WTC11 (cell line): ENCODE data around the gene RGS16. TPM values are rescaled to one million over a fixed set of nuclear protein-coding genes. Genes with fewer than 3 reads are reported as not detected.

ENCODE experiments used
- ATAC-seq: fragments of 200-7000 bp; cut with Tn5 transposase; 2 replicates; pipeline ENCODE4 v1.10.0; 2021; ENCODE audit warnings: mild to moderate bottlenecking, moderate library complexity
- CTCF ChIA-PET: fragments of 300-600 bp; sonication (Branson Sonifier 250); formaldehyde crosslinking; loops from one replicate; lab custom pipeline; 2021; ENCODE audit warnings: antibody characterized with exemption; lab: Charles Lee
- POLR2A ChIA-PET: fragments of 350-600 bp; sonication (Branson Sonifier 250); formaldehyde crosslinking; loops from one replicate; lab custom pipeline; 2021; ENCODE audit warnings: antibody characterized with exemption; lab: Charles Lee
- DNase-seq: peaks from one replicate; pipeline ENCODE4 v3.0.0; 2021; ENCODE audit warnings: low spot score
- H3K27ac Mint-ChIP-seq: 2 replicates; pipeline ENCODE4 v1.8.0; 2021; ENCODE audit warnings: mixed read lengths
- H3K27me3 Mint-ChIP-seq: 2 replicates; pipeline ENCODE4 v1.8.0; 2021; ENCODE audit warnings: low read depth, mild to moderate bottlenecking, moderate library complexity, mixed read lengths
- H3K36me3 Mint-ChIP-seq: 2 replicates; pipeline ENCODE4 v1.8.0; 2021; ENCODE audit warnings: mixed read lengths
- H3K4me1 Mint-ChIP-seq: 2 replicates; pipeline ENCODE4 v1.8.0; 2022; ENCODE audit warnings: mixed read lengths
- H3K4me3 Mint-ChIP-seq: 2 replicates; pipeline ENCODE4 v1.8.0; 2021; ENCODE audit warnings: mild to moderate bottlenecking, moderate library complexity, mixed read lengths
- H3K9me3 Mint-ChIP-seq: 2 replicates; pipeline ENCODE4 v1.8.0; 2021; ENCODE audit warnings: mixed read lengths
- CREM ChIP-seq: sonication (generic); formaldehyde crosslinking; IDR thresholded peaks from 2 replicates; pipeline ENCODE4 v1.8.1; 2022; ENCODE audit warnings: mild to moderate bottlenecking, missing genetic modification reagents, moderate library complexity
- E2F4 ChIP-seq: sonication (generic); formaldehyde crosslinking; IDR thresholded peaks from 2 replicates; pipeline ENCODE4 v1.8.1; 2022; ENCODE audit warnings: low read depth, mild to moderate bottlenecking, moderate library complexity, missing genetic modification reagents, borderline replicate concordance
- E2F5 ChIP-seq: sonication (generic); formaldehyde crosslinking; IDR thresholded peaks from 2 replicates; pipeline ENCODE4 v1.8.1; 2022; ENCODE audit warnings: mild to moderate bottlenecking, moderate library complexity, missing genetic modification reagents
- FOXJ3 ChIP-seq: sonication (generic); formaldehyde crosslinking; IDR thresholded peaks from 2 replicates; pipeline ENCODE4 v1.9.0; 2021; ENCODE audit warnings: missing genetic modification reagents, mild to moderate bottlenecking, borderline replicate concordance
- GRHL2 ChIP-seq: fragments of 250-450 bp; sonication (Bioruptor Pico); IDR thresholded peaks from 2 replicates; pipeline ENCODE4 v1.8.0; 2022; ENCODE audit warnings: mild to moderate bottlenecking, moderate library complexity; ENCODE audit not compliant: insufficient replicate concordance, severe bottlenecking
- IRF1 ChIP-seq: sonication (generic); formaldehyde crosslinking; IDR thresholded peaks from 2 replicates; pipeline ENCODE4 v1.8.0; 2023; ENCODE audit warnings: missing genetic modification reagents
- IRF2 ChIP-seq: sonication (generic); formaldehyde crosslinking; IDR thresholded peaks from 2 replicates; pipeline ENCODE4 v1.8.0; 2022; ENCODE audit warnings: low read depth, missing genetic modification reagents, borderline replicate concordance
- JUN ChIP-seq: sonication (generic); formaldehyde crosslinking; IDR thresholded peaks from 2 replicates; pipeline ENCODE4 v1.8.0; 2023; ENCODE audit warnings: mild to moderate bottlenecking, missing genetic modification reagents
- NFYB ChIP-seq: sonication (generic); formaldehyde crosslinking; conservative IDR thresholded peaks from 2 replicates; pipeline ENCODE4 v1.8.0; 2022; ENCODE audit warnings: low read depth, missing genetic modification reagents
- NR1H2 ChIP-seq: sonication (generic); formaldehyde crosslinking; IDR thresholded peaks from 2 replicates; pipeline ENCODE4 v1.9.0; 2021; ENCODE audit warnings: mild to moderate bottlenecking, moderate library complexity, missing genetic modification reagents
- OVOL2 ChIP-seq: fragments of 250-450 bp; sonication (Bioruptor Pico); IDR thresholded peaks from 2 replicates; pipeline ENCODE4 v1.9.0; 2021; ENCODE audit warnings: mild to moderate bottlenecking, borderline replicate concordance
- PRDM15 ChIP-seq: sonication (generic); formaldehyde crosslinking; IDR thresholded peaks from 2 replicates; pipeline ENCODE4 v1.8.0; 2022; ENCODE audit warnings: missing genetic modification reagents
- TEAD1 ChIP-seq: sonication (generic); formaldehyde crosslinking; IDR thresholded peaks from 2 replicates; pipeline ENCODE4 v1.8.0; 2022; ENCODE audit warnings: mild to moderate bottlenecking, missing genetic modification reagents
- TEAD4 ChIP-seq: sonication (generic); formaldehyde crosslinking; IDR thresholded peaks from 2 replicates; pipeline ENCODE4 v1.8.0; 2022; ENCODE audit warnings: mild to moderate bottlenecking, missing genetic modification reagents
- TP53 ChIP-seq: sonication (generic); formaldehyde crosslinking; IDR thresholded peaks from 2 replicates; pipeline ENCODE4 v1.8.1; 2023; ENCODE audit warnings: mild to moderate bottlenecking, missing genetic modification reagents
- USF1 ChIP-seq: sonication (generic); formaldehyde crosslinking; IDR thresholded peaks from 2 replicates; pipeline ENCODE4 v1.8.0; 2022; ENCODE audit warnings: mild to moderate bottlenecking, missing genetic modification reagents
- ZNF425 ChIP-seq: fragments of 250-450 bp; sonication (Bioruptor Pico); conservative IDR thresholded peaks from 2 replicates; pipeline ENCODE4 v1.9.0; 2021; ENCODE audit warnings: mild to moderate bottlenecking
- total RNA-seq: library from RNA; stranded (reverse); gene quantifications from 3 replicates; pipeline ENCODE4 v1.2.3, GENCODE V29; 2021

RGS16 gene
- total RNA-seq, 1 experiment from 2014 or later, result 17.8 TPM

- no peak for TF ChIP-seq CREM (CRISPR knock-in tag)
Observed at GRCh38 chr1:182607566-182607965, 3.4 kb upstream of the RGS16 start (continued).

GRCh38 chr1:182603646-182604174 is 479 bp downstream of the RGS16 start:
- POLR2A ChIA-PET, result interaction anchor here (0.6 to 1.6 kb wide), 8 partner anchors 9 to 181 kb away, joined by 3 to 10 read pairs (median 4); no protein-coding TSS in a partner anchor
- Mint-ChIP-seq H3K36me3 (no peaks in the 10 kb centered on the region; the same call in 1 of the 2 replicates), H3K27me3 (peaks cover 35% of the 10 kb centered on the region), H3K27ac (no peak overlapping the region), H3K9me3 (no peaks in the 10 kb centered on the region), H3K4me3 (no peak overlapping the region), H3K4me1 (peaks cover 8% of the 10 kb centered on the region)
- CTCF ChIA-PET, result interaction anchor here (0.8 to 16.0 kb wide), 5 partner anchors 8 to 182 kb away, joined by 3 to 669 read pairs (median 4); partner anchors contain the start of gene NPL
- no peak for DNase-seq
- TF ChIP-seq PRDM15 (CRISPR knock-in tag) (no peak), GRHL2 (CRISPR knock-in tag) (no peak), IRF1 (CRISPR knock-in tag) (no peak), NFYB (CRISPR knock-in tag) (no peak), NR1H2 (CRISPR knock-in tag) (no peak), USF1 (CRISPR knock-in tag) (no peak), TP53 (no peak), E2F4 (CRISPR knock-in tag) (no peak), ZNF425 (CRISPR knock-in tag) (no peak), JUN (CRISPR knock-in tag) (no peak), OVOL2 (CRISPR knock-in tag) (no peak), TEAD4 (no peak), E2F5 (CRISPR knock-in tag) (no peak), TEAD1 (CRISPR knock-in tag) (no peak), IRF2 (CRISPR knock-in tag) (no peak), FOXJ3 (CRISPR knock-in tag) (no peak)
- peak; percentile 3 for ATAC-seq
